ENCODE results near the gene RGS17. TPM values are rescaled to one million over a fixed set of nuclear protein-coding genes. Genes with fewer than 3 reads are reported as not detected.
"Not testable (repeated sequence)": the region's sequence is repeated elsewhere in the genome, so short reads cannot be mapped to it uniquely, and the experiment has no call there.

The RGS17 gene
- total RNA-seq, 1 experiment from 2014 or later: 14.4 TPM

GRCh38 chr6:152981989-152982903 lies 148.8 kb downstream of the RGS17 start:
- in situ Hi-C loops (cut with HindIII; ENCODE audit: low pct_unique_long_range_greater_than_20kb, low sequenced_read_pairs): no loop called here
- DNase-seq (ENCODE audit: low read depth): no peak

GRCh38 chr6:152981219-152981618 lies 149.9 kb downstream of the RGS17 start:
- in situ Hi-C loops (cut with HindIII; ENCODE audit: low pct_unique_long_range_greater_than_20kb, low sequenced_read_pairs): no loop called here
- DNase-seq (ENCODE audit: low read depth): no peak

GRCh38 chr6:152980656-152981055 lies 150.4 kb downstream of the RGS17 start:
- in situ Hi-C loops (cut with HindIII; ENCODE audit: low pct_unique_long_range_greater_than_20kb, low sequenced_read_pairs): no loop called here
- no peak for DNase-seq (ENCODE audit: low read depth)

GRCh38 chr6:152979116-152979515 lies 152.0 kb downstream of the RGS17 start:
- in situ Hi-C loops (cut with HindIII; ENCODE audit: low pct_unique_long_range_greater_than_20kb, low sequenced_read_pairs): no loop called here
- DNase-seq (ENCODE audit: low read depth): no peak

- in situ Hi-C loops (cut with HindIII; ENCODE audit: low pct_unique_long_range_greater_than_20kb, low sequenced_read_pairs): no loop called here
- DNase-seq (ENCODE audit: low read depth): no peak
These were observed 153.0 kb downstream of the RGS17 start for GRCh38 chr6:152978058-152978457.

- in situ Hi-C loops (cut with HindIII; ENCODE audit: low pct_unique_long_range_greater_than_20kb, low sequenced_read_pairs): no loop called here
These were observed 153.5 kb downstream of the RGS17 start for GRCh38 chr6:152977556-152977955.

GRCh38 chr6:152976749-152977148 lies 154.3 kb downstream of the RGS17 start:
- DNase-seq (ENCODE audit: low read depth): no peak
- in situ Hi-C loops (cut with HindIII; ENCODE audit: low pct_unique_long_range_greater_than_20kb, low sequenced_read_pairs): no loop called here

More at GRCh38 chr6:152977556-152977955, 153.5 kb downstream of the RGS17 start:
- no peak for DNase-seq (ENCODE audit: low read depth)

GRCh38 chr6:152975204-152975915 lies 155.7 kb downstream of the RGS17 start:
- in situ Hi-C loops (cut with HindIII; ENCODE audit: low pct_unique_long_range_greater_than_20kb, low sequenced_read_pairs): no loop called here
- no peak for DNase-seq (ENCODE audit: low read depth)

GRCh38 chr6:152973916-152974315 lies 157.2 kb downstream of the RGS17 start:
- in situ Hi-C loops (cut with HindIII; ENCODE audit: low pct_unique_long_range_greater_than_20kb, low sequenced_read_pairs): no loop called here
- no peak for DNase-seq (ENCODE audit: low read depth)

GRCh38 chr6:152969688-152970418 lies 161.2 kb downstream of the RGS17 start:
- in situ Hi-C loops (cut with HindIII; ENCODE audit: low pct_unique_long_range_greater_than_20kb, low sequenced_read_pairs): no loop called here

GRCh38 chr6:152966168-152966894 lies 164.8 kb downstream of the RGS17 start:
- in situ Hi-C loops (cut with HindIII; ENCODE audit: low pct_unique_long_range_greater_than_20kb, low sequenced_read_pairs); DNase-seq (ENCODE audit: low read depth): not testable (repeated sequence)

More at GRCh38 chr6:152969688-152970418, 161.2 kb downstream of the RGS17 start:
- no peak for DNase-seq (ENCODE audit: low read depth)

- in situ Hi-C loops (cut with HindIII; ENCODE audit: low pct_unique_long_range_greater_than_20kb, low sequenced_read_pairs): no loop called here
- DNase-seq (ENCODE audit: low read depth): no peak
These were observed 171.7 kb downstream of the RGS17 start for GRCh38 chr6:152959333-152959732.

- no peak for DNase-seq (ENCODE audit: low read depth)
- in situ Hi-C loops (cut with HindIII; ENCODE audit: low pct_unique_long_range_greater_than_20kb, low sequenced_read_pairs): no loop called here
These were observed 173.3 kb downstream of the RGS17 start for GRCh38 chr6:152957796-152958195.

Other genes with a start within 250 kb of the RGS17 start
- gene FBXO5, start 148.2 kb downstream of the RGS17 start, total RNA-seq (2014; rRNA removed; shearing (Covaris generic); ENCODE audit: low replicate concordance): 10.7 and 18.1 TPM in 2 replicates
- gene MTRF1L, start 128.6 kb downstream of the RGS17 start, total RNA-seq (2014; rRNA removed; shearing (Covaris generic); ENCODE audit: low replicate concordance): 6.7 and 10.0 TPM in 2 replicates